ENCODE measurements around the gene CCDC92. TPM values are rescaled to one million over a fixed set of nuclear protein-coding genes. Genes with fewer than 3 reads are reported as not detected.

CCDC92 gene
- polyA plus RNA-seq, 1 of the 3 experiments (the other 2 are of a cell fraction), result 53.5 TPM

DNA sequence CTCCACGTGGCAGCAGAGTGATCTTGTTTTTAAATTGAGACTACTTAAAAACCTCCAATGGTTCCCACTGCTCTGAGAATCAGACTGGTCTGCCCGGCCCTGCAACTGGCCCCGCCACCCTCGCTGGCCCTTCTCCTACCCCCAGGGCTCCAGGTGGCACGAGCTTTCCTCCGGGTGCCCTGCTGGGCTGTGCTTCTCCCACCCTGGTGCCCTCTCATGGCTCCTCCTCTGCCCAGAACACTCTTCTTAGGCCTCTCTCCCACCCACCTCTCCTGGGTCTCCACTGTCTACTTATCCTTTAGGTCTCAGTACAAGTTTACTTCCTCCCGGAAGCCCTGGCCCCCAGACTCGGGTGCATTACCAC, 26.5 kb downstream of the CCDC92 start:
- H3K9me3 ChIP-seq, result no peaks in the 10 kb centered on the region
- DNase-seq, result no peak
- CTCF ChIA-PET, result no interaction called here
- H3K27ac ChIP-seq (ENCODE audit: low read depth in 2 of 2, low read length in 1 of 2), result no peak overlapping the region
- H3K36me3 ChIP-seq (replicated peaks in 1 of 2; ENCODE audit: control insufficient read depth in 1 of 2, insufficient read depth in 2 of 2, low read length in 1 of 2), result peaks cover 16 to 41% of the 10 kb centered on the region in 2 experiments
- 70% methylated on average over 8 of the region's 8 CpGs for WGBS (ENCODE audit: low lambda C conversion rate)
- H4K20me1 ChIP-seq (ENCODE audit: insufficient read depth), result peaks cover 18% of the 10 kb centered on the region; the same call in 1 of the 2 replicates
- no peak for TF ChIP-seq SIN3A (IDR thresholded peaks at IDR 0.05; ENCODE audit: borderline replicate concordance, low read depth, low read length)
- TF ChIP-seq FOXJ3 (CRISPR knock-in tag; IDR thresholded peaks at IDR 0.05), result no peak
- no peak overlapping the region for H3K4me3 ChIP-seq (ENCODE audit: low read depth in 2 of 2, low read length in 1 of 2)
- H3K9ac ChIP-seq, result no peak overlapping the region
- H2AFZ ChIP-seq (ENCODE audit: low read depth), result no peak overlapping the region
- H3K4me1 ChIP-seq (ENCODE audit: control insufficient read depth in 1 of 2, insufficient read depth in 2 of 2, low read depth in 1 of 2, low read length in 1 of 2), result peaks cover 0 to 7% of the 10 kb centered on the region in 2 experiments; a peak in 1 of 4 replicates
- peaks cover 10% of the 10 kb centered on the region; the same call in 1 of the 2 replicates for H3K79me2 ChIP-seq (ENCODE audit: insufficient read depth)
- H3F3A ChIP-seq (replicated peaks; ENCODE audit: insufficient read depth), result no peaks in the 10 kb centered on the region
- H3K9me2 ChIP-seq, result no peaks in the 10 kb centered on the region
- no peak overlapping the region for H3K4me2 ChIP-seq
- H3K27me3 ChIP-seq (ENCODE audit: insufficient read depth), result no peaks in the 10 kb centered on the region
- POLR2A ChIA-PET, result no interaction called here

GRCh38 chr12:123945287-123946151, 27.1 kb downstream of the CCDC92 start:
- TF ChIP-seq, protein P1, sequence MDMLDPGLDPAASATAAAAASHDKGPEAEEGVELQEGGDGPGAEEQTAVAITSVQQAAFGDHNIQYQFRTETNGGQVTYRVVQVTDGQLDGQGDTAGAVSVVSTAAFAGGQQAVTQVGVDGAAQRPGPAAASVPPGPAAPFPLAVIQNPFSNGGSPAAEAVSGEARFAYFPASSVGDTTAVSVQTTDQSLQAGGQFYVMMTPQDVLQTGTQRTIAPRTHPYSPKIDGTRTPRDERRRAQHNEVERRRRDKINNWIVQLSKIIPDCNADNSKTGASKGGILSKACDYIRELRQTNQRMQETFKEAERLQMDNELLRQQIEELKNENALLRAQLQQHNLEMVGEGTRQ (IDR thresholded peaks at IDR 0.05; ENCODE audit: borderline replicate concordance, low read depth, low read length), result no peak
- TF ChIP-seq FOSL2 (IDR thresholded peaks at IDR 0.05; ENCODE audit: borderline replicate concordance, low read depth) (no peak), YY1 (IDR thresholded peaks at IDR 0.05; ENCODE audit: low read depth) (no peak), TCF12 (IDR thresholded peaks at IDR 0.05) (no peak), FOXJ3 (CRISPR knock-in tag; IDR thresholded peaks at IDR 0.05) (no peak), NFIC (IDR thresholded peaks at IDR 0.05; ENCODE audit: borderline replicate concordance) (no peak), TEAD4 (IDR thresholded peaks at IDR 0.05; ENCODE audit: borderline replicate concordance, insufficient read depth) (no peak), GATA2 (CRISPR knock-in tag; IDR thresholded peaks at IDR 0.05) (no peak), MEF2A (IDR thresholded peaks at IDR 0.05; ENCODE audit: borderline replicate concordance, low read depth) (no peak), EP300 (IDR thresholded peaks at IDR 0.05; ENCODE audit: borderline replicate concordance in 1 of 2, low read depth in 1 of 2, low read length in 1 of 2) (no peak), EZH2phosphoT487 (IDR thresholded peaks at IDR 0.05; ENCODE audit: borderline replicate concordance, low read depth) (no peak), TAF1 (IDR thresholded peaks at IDR 0.05; ENCODE audit: borderline replicate concordance, low read depth, low read length) (no peak), PBX3 (IDR thresholded peaks at IDR 0.05) (no peak), SMC3 (IDR thresholded peaks at IDR 0.05; ENCODE audit: low read depth, low read length) (no peak), POLR2AphosphoS5 (IDR thresholded peaks at IDR 0.05; ENCODE audit: low read depth, low read length) (no peak), RCOR1 (IDR thresholded peaks at IDR 0.05; ENCODE audit: low read length) (no peak), SIN3A (IDR thresholded peaks at IDR 0.05; ENCODE audit: borderline replicate concordance, low read depth, low read length) (no peak), NRF1 (IDR thresholded peaks at IDR 0.05; ENCODE audit: low read depth, low read length) (no peak)
- TF ChIP-seq, protein P2, sequence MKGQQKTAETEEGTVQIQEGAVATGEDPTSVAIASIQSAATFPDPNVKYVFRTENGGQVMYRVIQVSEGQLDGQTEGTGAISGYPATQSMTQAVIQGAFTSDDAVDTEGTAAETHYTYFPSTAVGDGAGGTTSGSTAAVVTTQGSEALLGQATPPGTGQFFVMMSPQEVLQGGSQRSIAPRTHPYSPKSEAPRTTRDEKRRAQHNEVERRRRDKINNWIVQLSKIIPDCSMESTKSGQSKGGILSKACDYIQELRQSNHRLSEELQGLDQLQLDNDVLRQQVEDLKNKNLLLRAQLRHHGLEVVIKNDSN (IDR thresholded peaks at IDR 0.05; ENCODE audit: borderline replicate concordance, low read depth), result no peak
- peaks cover 4% of the 10 kb centered on the region; the same call in 1 of the 2 replicates for H3K79me2 ChIP-seq (ENCODE audit: insufficient read depth)
- H4K20me1 ChIP-seq (ENCODE audit: insufficient read depth), result peaks cover 12% of the 10 kb centered on the region; the same call in 1 of the 2 replicates
- H3K27me3 ChIP-seq (ENCODE audit: insufficient read depth), result no peaks in the 10 kb centered on the region
- POLR2A ChIA-PET, result interaction anchor here (0.6 kb wide), 1 partner anchor 580 kb away, joined by 3 read pairs; no protein-coding TSS in a partner anchor
- H2AFZ ChIP-seq (ENCODE audit: low read depth), result no peak overlapping the region
- 94% methylated on average over 24 of the region's 25 CpGs for WGBS (ENCODE audit: low lambda C conversion rate)
- H3K27ac ChIP-seq (ENCODE audit: low read depth in 2 of 2, low read length in 1 of 2), result no peak overlapping the region
- H3K4me3 ChIP-seq (ENCODE audit: low read depth in 2 of 2, low read length in 1 of 2), result no peak overlapping the region
- no peaks in the 10 kb centered on the region for H3K9me3 ChIP-seq
- H3K4me1 ChIP-seq (ENCODE audit: control insufficient read depth in 1 of 2, insufficient read depth in 2 of 2, low read depth in 1 of 2, low read length in 1 of 2), result peaks cover 0 to 7% of the 10 kb centered on the region in 2 experiments; a peak in 1 of 4 replicates
- H3K9me2 ChIP-seq, result no peaks in the 10 kb centered on the region
- no peak for DNase-seq
- no peak overlapping the region for H3K9ac ChIP-seq
- H3K36me3 ChIP-seq (replicated peaks in 1 of 2; ENCODE audit: control insufficient read depth in 1 of 2, insufficient read depth in 2 of 2, low read length in 1 of 2), result peaks cover 16 to 44% of the 10 kb centered on the region in 2 experiments
- H3K4me2 ChIP-seq, result no peak overlapping the region
- CTCF ChIA-PET, result no interaction called here
- H3F3A ChIP-seq (replicated peaks; ENCODE audit: insufficient read depth), result no peaks in the 10 kb centered on the region

Measured in SK-N-SH (cell line).